ENCODE results near the gene ADPRH. TPM values are rescaled to one million over a fixed set of nuclear protein-coding genes. Genes with fewer than 3 reads are reported as not detected.
"Not testable (repeated sequence)": the region's sequence is repeated elsewhere in the genome, so short reads cannot be mapped to it uniquely, and the experiment has no call there.

ADPRH gene
- total and polyA plus RNA-seq, 2 experiments from 2014 or later = 3.6 to 4.8 TPM

- Histone ChIP-seq H3K27ac (no peak within 1 kb of the TSS), H3K4me1 (ENCODE audit: low read depth) (peaks cover 4% of the 10 kb centered on the region), H3K4me3 (no peak within 1 kb of the TSS), H3K27me3 (no peaks in the 10 kb centered on the region), H3K9me3 (ENCODE audit: low read depth) (no peaks in the 10 kb centered on the region), H3K36me3 (no peaks in the 10 kb centered on the region)
- peak; percentile 51 to 70 for DNase-seq (ENCODE audit: low read depth in 1 of 2, low spot score in 1 of 2)
- peak; percentile 30 for TF ChIP-seq CTCF (IDR thresholded peaks at IDR 0.05; ENCODE audit: low read depth, low read length)
Measured at GRCh38 chr3:119559441-119559963, 19.8 kb upstream of the ADPRH start, which contains the start of gene CD80. CD80 (minus strand) TSS chr3:119559614; CDS start chr3:119557728, 1,886 bp downstream.

DNA sequence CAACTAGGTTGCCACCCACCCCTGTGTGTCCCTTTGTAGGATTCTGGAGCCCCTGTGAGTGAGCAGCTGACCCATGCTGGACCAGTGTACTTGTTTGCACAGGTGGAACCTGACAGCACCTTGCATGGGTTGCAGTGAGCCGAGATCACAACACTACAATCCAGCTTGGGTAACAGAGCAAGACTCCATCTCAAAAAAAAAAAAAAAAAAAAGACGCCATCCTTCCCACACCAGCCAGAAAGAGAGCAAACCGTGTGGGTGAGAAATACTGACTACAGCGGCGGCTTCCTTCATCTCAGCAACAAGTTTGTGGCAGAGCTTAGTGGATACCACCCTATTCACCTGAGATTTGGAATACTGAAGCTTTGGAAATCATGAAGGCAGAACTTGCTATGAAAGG is 19.1 kb upstream of the ADPRH start:
- H3K27me3 ChIP-seq = no peaks in the 10 kb centered on the region
- no peaks in the 10 kb centered on the region for H3K36me3 ChIP-seq
- H3K9me3 ChIP-seq (ENCODE audit: low read depth) = no peaks in the 10 kb centered on the region
- H3K27ac ChIP-seq = no peak overlapping the region
- H3K4me1 ChIP-seq (ENCODE audit: low read depth) = peaks cover 4% of the 10 kb centered on the region
- TF ChIP-seq CTCF (IDR thresholded peaks at IDR 0.05; ENCODE audit: low read depth, low read length) = no peak
- no peak overlapping the region for H3K4me3 ChIP-seq
- no peak for DNase-seq (ENCODE audit: low read depth in 1 of 2, low spot score in 1 of 2)

DNA sequence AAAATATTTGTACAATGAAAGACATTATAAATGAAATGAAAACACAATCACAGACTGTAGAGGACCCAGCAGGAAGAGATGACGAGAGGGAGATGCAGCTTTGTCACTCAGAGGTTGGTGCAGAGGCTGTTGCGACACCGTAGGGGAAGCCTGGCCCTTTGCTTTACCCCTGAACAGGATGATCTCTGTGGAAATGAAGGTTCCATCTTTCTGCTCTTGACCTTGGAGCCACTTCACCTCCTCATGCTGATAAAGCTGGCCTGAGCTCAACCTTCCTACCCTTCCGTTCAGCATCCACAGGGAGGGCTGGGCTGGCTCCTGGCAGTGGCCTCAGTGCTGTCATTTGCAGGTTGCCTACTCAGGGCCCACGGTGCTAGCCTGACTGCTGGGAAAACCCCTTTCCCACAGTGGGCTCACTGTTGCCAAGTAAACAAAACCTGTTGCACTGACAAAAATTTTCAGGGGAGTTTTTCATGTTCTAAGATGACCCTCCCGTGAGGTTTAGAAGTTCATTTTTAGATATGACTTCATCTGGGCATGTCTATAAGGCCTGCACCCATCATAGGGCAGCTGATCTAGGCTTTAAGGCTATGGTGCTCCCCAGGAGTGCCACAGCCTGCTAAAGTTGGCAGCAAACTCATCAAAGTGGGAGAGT is 16.9 kb upstream of the ADPRH start:
- DNase-seq (ENCODE audit: low read depth in 1 of 2, low spot score in 1 of 2) = peak in 1 of 2 donors; percentile 13
- Histone ChIP-seq H3K9me3 (ENCODE audit: low read depth) (no peaks in the 10 kb centered on the region), H3K27me3 (no peaks in the 10 kb centered on the region), H3K4me3 (no peak overlapping the region), H3K36me3 (no peaks in the 10 kb centered on the region), H3K27ac (no peak overlapping the region), H3K4me1 (ENCODE audit: low read depth) (peaks cover 4% of the 10 kb centered on the region)
- TF ChIP-seq CTCF (IDR thresholded peaks at IDR 0.05; ENCODE audit: low read depth, low read length) = no peak

DNA sequence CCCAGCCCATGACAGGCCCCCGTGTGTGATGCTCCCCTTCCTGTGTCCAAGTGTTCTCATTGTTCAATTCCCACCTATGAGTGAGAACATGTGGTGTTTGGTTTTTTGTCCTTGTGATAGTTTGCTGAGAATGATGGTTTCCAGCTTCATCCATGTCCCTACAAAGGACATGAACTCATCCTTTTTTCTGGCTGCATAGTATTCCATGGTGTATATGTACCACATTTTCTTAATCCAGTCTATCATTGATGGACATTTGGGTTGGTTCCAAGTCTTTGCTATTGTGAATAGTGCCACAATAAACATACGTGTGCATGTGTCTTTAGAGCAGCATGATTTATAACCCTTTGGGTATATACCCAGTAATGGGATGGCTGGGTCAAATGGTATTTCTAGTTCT is 16.0 kb upstream of the ADPRH start:
- H3K27ac ChIP-seq; DNase-seq (ENCODE audit: low read depth in 1 of 2, low spot score in 1 of 2); H3K4me3 ChIP-seq: not testable (repeated sequence)

GRCh38 chr3:119569156-119569555 is 10.1 kb upstream of the ADPRH start:
- Histone ChIP-seq H3K27ac (no peak overlapping the region), H3K9me3 (ENCODE audit: low read depth) (no peaks in the 10 kb centered on the region), H3K27me3 (no peaks in the 10 kb centered on the region), H3K36me3 (no peaks in the 10 kb centered on the region), H3K4me1 (ENCODE audit: low read depth) (no peaks in the 10 kb centered on the region), H3K4me3 (no peak overlapping the region)
- no peak for DNase-seq (ENCODE audit: low read depth in 1 of 2, low spot score in 1 of 2)
- no peak for TF ChIP-seq CTCF (IDR thresholded peaks at IDR 0.05; ENCODE audit: low read depth, low read length)

More for the DNA sequence above, 16.0 kb upstream of the ADPRH start:
- not testable (repeated sequence) for H3K36me3 ChIP-seq; H3K4me1 ChIP-seq (ENCODE audit: low read depth); H3K27me3 ChIP-seq; H3K9me3 ChIP-seq (ENCODE audit: low read depth)

DNA sequence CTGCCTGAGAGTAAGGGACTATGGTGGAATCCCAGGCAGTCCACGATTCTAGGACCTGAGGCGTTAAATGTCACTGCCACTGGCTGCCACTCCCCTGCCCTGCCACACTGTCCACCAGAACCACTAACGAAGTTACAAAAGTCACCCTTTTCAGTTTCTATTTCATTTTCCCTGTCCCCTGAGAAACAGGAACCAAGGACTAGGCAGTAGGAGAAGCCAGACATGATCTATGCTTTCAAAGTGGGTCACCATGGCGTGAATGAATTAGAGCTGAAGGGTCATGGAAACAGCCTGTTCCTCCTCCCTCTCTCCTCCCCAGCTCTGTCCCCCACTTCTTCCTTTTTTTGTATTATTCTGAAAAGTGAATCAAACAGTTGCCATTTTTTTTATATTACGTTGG is 9.1 kb upstream of the ADPRH start:
- Histone ChIP-seq H3K4me3 (no peak overlapping the region), H3K4me1 (ENCODE audit: low read depth) (no peaks in the 10 kb centered on the region), H3K27ac (no peak overlapping the region), H3K36me3 (no peaks in the 10 kb centered on the region), H3K9me3 (ENCODE audit: low read depth) (no peaks in the 10 kb centered on the region), H3K27me3 (no peaks in the 10 kb centered on the region)
- no peak for TF ChIP-seq CTCF (IDR thresholded peaks at IDR 0.05; ENCODE audit: low read depth, low read length)
- DNase-seq (ENCODE audit: low read depth in 1 of 2, low spot score in 1 of 2) = no peak
